ENCODE results near the gene NEK7.

Gene NEK7

DNA sequence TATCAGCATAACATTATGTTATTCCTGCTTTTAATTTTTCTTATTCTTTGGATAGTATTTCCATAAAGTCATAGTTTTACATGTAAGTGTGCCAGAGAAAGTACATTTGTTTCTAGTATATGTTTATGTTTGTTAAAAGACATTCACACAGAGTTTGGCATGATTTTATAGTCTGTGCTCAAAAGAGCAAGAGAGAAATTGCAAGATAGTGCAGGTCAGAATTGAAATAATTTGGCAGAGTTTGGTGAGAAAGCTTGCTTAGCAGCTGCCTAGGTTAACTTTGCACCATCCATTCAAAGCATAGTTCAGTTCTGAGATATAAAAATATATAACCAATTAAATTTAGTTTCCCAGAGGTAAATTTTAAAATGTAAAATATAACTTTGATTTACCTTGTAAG lies 17.0 kb downstream of the NEK7 start:
- H3K27me3 ChIP-seq (ENCODE audit: control insufficient read depth, insufficient read depth, low read length), result no peaks in the 10 kb centered on the region
- no peak overlapping the region for H3K27ac ChIP-seq (ENCODE audit: low read depth, low read length)
- no peaks in the 10 kb centered on the region; the same call in 1 of the 2 replicates for H3K4me1 ChIP-seq (ENCODE audit: control insufficient read depth, insufficient read depth, low read length)
- H3K36me3 ChIP-seq (ENCODE audit: control insufficient read depth, insufficient read depth, low read length), result no peaks in the 10 kb centered on the region
- H3K9ac ChIP-seq (ENCODE audit: low read length), result no peak overlapping the region
- H3K4me3 ChIP-seq (ENCODE audit: low read depth, low read length), result no peak overlapping the region
- no peaks in the 10 kb centered on the region for H3K9me3 ChIP-seq (ENCODE audit: control insufficient read depth, insufficient read depth, low read depth, low read length)

DNA sequence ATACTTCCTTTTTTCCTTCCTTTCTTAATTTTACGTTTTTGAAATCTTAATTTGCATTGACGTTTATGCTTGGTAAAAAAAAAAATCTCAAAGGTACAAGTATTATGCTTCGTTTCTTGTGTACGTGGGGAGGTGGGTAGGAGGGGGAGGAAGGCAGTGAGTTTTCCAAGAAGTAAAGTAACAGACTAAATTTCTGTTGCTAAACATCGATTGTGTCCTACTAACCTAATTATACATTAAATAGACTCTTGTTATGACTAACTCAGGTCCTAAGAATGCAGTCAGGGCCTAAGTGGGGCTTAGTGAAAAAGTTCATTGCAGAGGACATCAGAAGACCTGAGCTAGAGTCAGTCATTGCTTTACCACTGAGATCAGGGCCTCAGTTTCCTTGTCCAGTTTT lies 17.5 kb downstream of the NEK7 start:
- no peak overlapping the region for H3K27ac ChIP-seq (ENCODE audit: low read depth, low read length)
- H3K4me3 ChIP-seq (ENCODE audit: low read depth, low read length), result no peak overlapping the region
- H3K9ac ChIP-seq (ENCODE audit: low read length), result no peak overlapping the region
- no peaks in the 10 kb centered on the region for H3K9me3 ChIP-seq (ENCODE audit: control insufficient read depth, insufficient read depth, low read depth, low read length)
- H3K36me3 ChIP-seq (ENCODE audit: control insufficient read depth, insufficient read depth, low read length), result no peaks in the 10 kb centered on the region
- H3K27me3 ChIP-seq (ENCODE audit: control insufficient read depth, insufficient read depth, low read length), result no peaks in the 10 kb centered on the region
- no peaks in the 10 kb centered on the region; the same call in 1 of the 2 replicates for H3K4me1 ChIP-seq (ENCODE audit: control insufficient read depth, insufficient read depth, low read length)

DNA sequence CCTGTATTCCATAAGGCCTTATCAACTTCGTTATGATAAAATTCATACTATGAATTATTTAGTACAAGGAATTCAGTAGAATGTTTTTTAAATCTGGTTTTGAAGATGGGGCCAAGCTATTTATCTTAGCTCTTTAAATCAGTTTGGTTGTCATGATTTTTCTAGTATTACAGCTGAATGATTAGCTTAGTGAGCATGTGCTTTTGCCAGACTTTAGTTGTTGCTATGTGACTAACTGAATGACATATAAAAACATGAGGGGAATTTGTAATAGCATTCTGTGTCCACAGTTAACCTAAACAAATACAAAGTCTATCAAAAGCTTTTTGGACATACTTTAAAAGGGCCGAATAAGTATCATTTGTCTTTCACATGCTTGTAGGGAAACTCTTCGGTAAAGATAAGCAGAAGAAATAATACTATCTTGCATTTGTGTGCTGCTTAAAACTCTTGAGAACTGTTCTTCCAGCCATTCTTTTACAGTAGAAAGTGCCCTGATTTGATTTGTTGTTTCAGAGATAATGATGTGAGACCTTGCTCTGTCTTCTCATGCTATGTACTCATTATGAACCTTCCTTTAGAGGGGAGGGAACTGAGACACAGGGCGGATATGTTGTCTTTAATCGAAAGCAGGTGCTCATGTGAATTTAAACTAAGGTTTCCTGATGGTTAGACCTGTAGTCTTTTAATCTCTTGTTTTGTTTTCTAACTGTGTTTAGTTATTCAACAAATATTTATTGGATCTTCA lies 18.8 kb downstream of the NEK7 start:
- Histone ChIP-seq H3K4me3 (ENCODE audit: low read depth, low read length) (no peak overlapping the region), H3K27me3 (ENCODE audit: control insufficient read depth, insufficient read depth, low read length) (no peaks in the 10 kb centered on the region), H3K4me1 (ENCODE audit: control insufficient read depth, insufficient read depth, low read length) (peaks cover 3% of the 10 kb centered on the region; the same call in 1 of the 2 replicates), H3K27ac (ENCODE audit: low read depth, low read length) (no peak overlapping the region), H3K9me3 (ENCODE audit: control insufficient read depth, insufficient read depth, low read depth, low read length) (no peaks in the 10 kb centered on the region), H3K36me3 (ENCODE audit: control insufficient read depth, insufficient read depth, low read length) (no peaks in the 10 kb centered on the region), H3K9ac (ENCODE audit: low read length) (no peak overlapping the region)

- H3K4me1 ChIP-seq (ENCODE audit: control insufficient read depth, insufficient read depth, low read length), result peaks cover 3% of the 10 kb centered on the region; the same call in 1 of the 2 replicates
These were observed 19.4 kb downstream of the NEK7 start for GRCh38 chr1:198176179-198176578.

GRCh38 chr1:198177546-198177945 lies 20.7 kb downstream of the NEK7 start:
- H3K27me3 ChIP-seq (ENCODE audit: control insufficient read depth, insufficient read depth, low read length), result no peaks in the 10 kb centered on the region
- no peak overlapping the region for H3K9ac ChIP-seq (ENCODE audit: low read length)
- H3K4me1 ChIP-seq (ENCODE audit: control insufficient read depth, insufficient read depth, low read length), result peaks cover 3% of the 10 kb centered on the region; the same call in 1 of the 2 replicates
- H3K27ac ChIP-seq (ENCODE audit: low read depth, low read length), result no peak overlapping the region
- no peak overlapping the region for H3K4me3 ChIP-seq (ENCODE audit: low read depth, low read length)
- no peaks in the 10 kb centered on the region for H3K9me3 ChIP-seq (ENCODE audit: control insufficient read depth, insufficient read depth, low read depth, low read length)
- no peaks in the 10 kb centered on the region for H3K36me3 ChIP-seq (ENCODE audit: control insufficient read depth, insufficient read depth, low read length)

More at GRCh38 chr1:198176179-198176578, 19.4 kb downstream of the NEK7 start:
- Histone ChIP-seq H3K27me3 (ENCODE audit: control insufficient read depth, insufficient read depth, low read length) (no peaks in the 10 kb centered on the region), H3K9ac (ENCODE audit: low read length) (no peak overlapping the region), H3K36me3 (ENCODE audit: control insufficient read depth, insufficient read depth, low read length) (no peaks in the 10 kb centered on the region), H3K9me3 (ENCODE audit: control insufficient read depth, insufficient read depth, low read depth, low read length) (no peaks in the 10 kb centered on the region), H3K4me3 (ENCODE audit: low read depth, low read length) (no peak overlapping the region), H3K27ac (ENCODE audit: low read depth, low read length) (no peak overlapping the region)

DNA sequence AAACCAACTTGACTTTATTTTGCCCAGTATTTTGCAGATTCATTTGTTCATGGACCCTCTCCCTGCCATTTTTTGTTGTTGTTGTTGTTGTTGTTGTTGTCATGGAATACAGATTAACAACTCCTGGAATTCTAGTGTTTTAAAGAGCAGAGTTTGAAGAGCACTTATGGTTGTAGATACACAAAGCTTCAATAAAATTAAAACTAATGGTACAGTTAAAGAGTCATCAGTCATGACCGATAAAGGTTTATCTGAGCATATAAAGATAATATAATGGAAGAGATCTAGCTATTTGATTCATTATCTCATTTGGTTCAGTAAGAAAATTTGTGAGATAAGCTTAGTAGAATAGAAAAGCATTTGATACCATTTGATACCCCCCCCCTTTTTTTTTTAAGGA lies 21.8 kb downstream of the NEK7 start:
- H3K27ac ChIP-seq (ENCODE audit: low read depth, low read length), result no peak overlapping the region
- H3K9me3 ChIP-seq (ENCODE audit: control insufficient read depth, insufficient read depth, low read depth, low read length), result no peaks in the 10 kb centered on the region
- H3K9ac ChIP-seq (ENCODE audit: low read length), result no peak overlapping the region
- no peaks in the 10 kb centered on the region for H3K27me3 ChIP-seq (ENCODE audit: control insufficient read depth, insufficient read depth, low read length)
- H3K36me3 ChIP-seq (ENCODE audit: control insufficient read depth, insufficient read depth, low read length), result no peaks in the 10 kb centered on the region
- no peak overlapping the region for H3K4me3 ChIP-seq (ENCODE audit: low read depth, low read length)
- peaks cover 3% of the 10 kb centered on the region; the same call in 1 of the 2 replicates for H3K4me1 ChIP-seq (ENCODE audit: control insufficient read depth, insufficient read depth, low read length)

DNA sequence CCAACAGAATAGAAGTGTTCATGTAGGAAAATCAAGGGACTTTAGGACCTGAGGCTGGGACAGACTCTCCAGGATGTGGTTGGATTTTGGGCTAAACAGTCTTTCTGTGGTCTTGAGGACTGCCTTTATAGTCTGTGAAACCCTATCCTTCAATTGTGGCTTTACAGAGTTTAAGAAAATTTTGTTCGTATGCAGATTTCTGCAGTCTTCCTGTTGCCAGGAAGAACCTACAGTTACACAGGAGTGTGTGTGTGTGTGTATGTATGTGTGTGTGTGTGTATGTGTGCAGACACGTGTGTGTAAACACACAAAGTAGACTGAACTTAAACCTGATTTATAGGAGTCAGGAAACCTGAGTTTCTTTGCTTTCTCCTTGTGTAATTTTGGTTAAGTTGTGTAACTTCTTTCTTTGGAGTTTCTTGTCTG lies 22.8 kb downstream of the NEK7 start:
- H3K9me3 ChIP-seq (ENCODE audit: control insufficient read depth, insufficient read depth, low read depth, low read length), result no peaks in the 10 kb centered on the region
- no peak overlapping the region for H3K27ac ChIP-seq (ENCODE audit: low read depth, low read length)
- H3K36me3 ChIP-seq (ENCODE audit: control insufficient read depth, insufficient read depth, low read length), result no peaks in the 10 kb centered on the region
- H3K4me1 ChIP-seq (ENCODE audit: control insufficient read depth, insufficient read depth, low read length), result peaks cover 3% of the 10 kb centered on the region; the same call in 1 of the 2 replicates
- no peak overlapping the region for H3K4me3 ChIP-seq (ENCODE audit: low read depth, low read length)
- H3K9ac ChIP-seq (ENCODE audit: low read length), result no peak overlapping the region
- H3K27me3 ChIP-seq (ENCODE audit: control insufficient read depth, insufficient read depth, low read length), result no peaks in the 10 kb centered on the region

- H3K27me3 ChIP-seq (ENCODE audit: control insufficient read depth, insufficient read depth, low read length), result no peaks in the 10 kb centered on the region
- no peak overlapping the region for H3K4me3 ChIP-seq (ENCODE audit: low read depth, low read length)
- no peak overlapping the region for H3K27ac ChIP-seq (ENCODE audit: low read depth, low read length)
- no peaks in the 10 kb centered on the region for H3K9me3 ChIP-seq (ENCODE audit: control insufficient read depth, insufficient read depth, low read depth, low read length)
- no peak overlapping the region for H3K9ac ChIP-seq (ENCODE audit: low read length)
- H3K4me1 ChIP-seq (ENCODE audit: control insufficient read depth, insufficient read depth, low read length), result peaks cover 7% of the 10 kb centered on the region; the same call in 1 of the 2 replicates
- no peaks in the 10 kb centered on the region for H3K36me3 ChIP-seq (ENCODE audit: control insufficient read depth, insufficient read depth, low read length)
These were observed 26.8 kb downstream of the NEK7 start for GRCh38 chr1:198183605-198184004.

DNA sequence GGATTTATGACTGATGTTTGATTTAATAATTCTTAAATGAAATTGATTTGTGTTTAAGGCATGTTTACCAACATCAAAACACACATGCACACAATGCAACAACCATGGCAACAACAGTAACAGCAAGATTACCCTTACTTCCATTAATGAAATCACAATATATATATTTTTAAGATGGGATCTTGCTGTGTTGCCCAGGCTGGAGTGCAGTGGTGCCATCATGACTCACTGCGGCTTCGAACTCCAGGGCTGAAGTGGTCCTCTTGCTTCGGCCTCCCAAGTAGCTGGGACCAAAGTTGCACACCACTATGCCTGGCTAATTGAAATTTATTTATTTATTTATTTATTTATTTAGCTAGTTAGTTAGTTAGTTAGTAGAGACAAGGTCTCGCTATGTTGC lies 27.7 kb downstream of the NEK7 start:
- no peaks in the 10 kb centered on the region for H3K27me3 ChIP-seq (ENCODE audit: control insufficient read depth, insufficient read depth, low read length)
- H3K4me1 ChIP-seq (ENCODE audit: control insufficient read depth, insufficient read depth, low read length), result peaks cover 7% of the 10 kb centered on the region; the same call in 1 of the 2 replicates
- H3K27ac ChIP-seq (ENCODE audit: low read depth, low read length), result no peak overlapping the region
- H3K4me3 ChIP-seq (ENCODE audit: low read depth, low read length), result no peak overlapping the region
- no peak overlapping the region for H3K9ac ChIP-seq (ENCODE audit: low read length)
- H3K36me3 ChIP-seq (ENCODE audit: control insufficient read depth, insufficient read depth, low read length), result no peaks in the 10 kb centered on the region
- H3K9me3 ChIP-seq (ENCODE audit: control insufficient read depth, insufficient read depth, low read depth, low read length), result no peaks in the 10 kb centered on the region

DNA sequence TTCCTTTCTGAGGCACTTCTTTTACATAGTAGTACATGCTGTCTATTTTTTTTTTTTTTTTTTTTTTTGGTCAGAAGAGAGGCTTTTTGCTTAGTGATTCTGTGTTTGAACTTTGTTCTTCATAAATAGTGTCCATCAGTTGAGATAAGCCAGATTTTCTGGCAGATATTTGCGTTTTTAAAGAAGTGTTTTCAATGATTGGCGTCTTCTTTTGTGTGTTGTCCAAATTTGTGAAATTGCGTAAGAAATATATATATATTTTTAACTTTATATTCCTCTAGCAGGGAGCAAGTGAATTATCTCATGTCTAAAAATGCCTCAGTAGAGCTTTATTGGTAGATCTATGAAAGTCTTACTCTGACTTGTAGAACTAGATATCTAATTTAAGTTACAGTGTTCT lies 28.3 kb downstream of the NEK7 start:
- Histone ChIP-seq H3K4me1 (ENCODE audit: control insufficient read depth, insufficient read depth, low read length) (peaks cover 4% of the 10 kb centered on the region; the same call in 1 of the 2 replicates), H3K27ac (ENCODE audit: low read depth, low read length) (no peak overlapping the region), H3K36me3 (ENCODE audit: control insufficient read depth, insufficient read depth, low read length) (no peaks in the 10 kb centered on the region), H3K9ac (ENCODE audit: low read length) (no peak overlapping the region), H3K9me3 (ENCODE audit: control insufficient read depth, insufficient read depth, low read depth, low read length) (no peaks in the 10 kb centered on the region), H3K4me3 (ENCODE audit: low read depth, low read length) (no peak overlapping the region), H3K27me3 (ENCODE audit: control insufficient read depth, insufficient read depth, low read length) (no peaks in the 10 kb centered on the region)

DNA sequence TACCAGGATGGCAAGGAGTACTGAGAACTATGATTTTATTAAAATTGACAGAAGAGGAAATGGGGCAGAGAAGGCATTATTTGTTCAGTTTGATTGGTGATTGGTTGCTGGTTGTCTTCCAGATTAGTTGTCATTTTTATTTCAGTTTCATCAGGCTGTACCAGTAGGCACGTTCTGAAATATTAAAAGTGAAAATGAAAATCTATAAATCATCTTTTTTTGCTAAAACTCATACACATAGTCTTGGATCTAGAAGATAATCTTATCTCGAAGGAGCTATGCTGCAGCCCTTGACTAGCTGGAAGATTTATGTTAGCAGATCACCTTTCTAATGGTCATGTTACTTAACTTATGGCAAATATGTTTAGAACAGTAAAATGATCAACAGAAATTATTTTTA lies 29.0 kb downstream of the NEK7 start:
- H3K9ac ChIP-seq (ENCODE audit: low read length), result no peak overlapping the region
- no peak overlapping the region for H3K27ac ChIP-seq (ENCODE audit: low read depth, low read length)
- no peaks in the 10 kb centered on the region for H3K9me3 ChIP-seq (ENCODE audit: control insufficient read depth, insufficient read depth, low read depth, low read length)
- H3K27me3 ChIP-seq (ENCODE audit: control insufficient read depth, insufficient read depth, low read length), result no peaks in the 10 kb centered on the region
- peaks cover 4% of the 10 kb centered on the region; the same call in 1 of the 2 replicates for H3K4me1 ChIP-seq (ENCODE audit: control insufficient read depth, insufficient read depth, low read length)
- no peaks in the 10 kb centered on the region for H3K36me3 ChIP-seq (ENCODE audit: control insufficient read depth, insufficient read depth, low read length)
- H3K4me3 ChIP-seq (ENCODE audit: low read depth, low read length), result no peak overlapping the region
